ENCODE results near the gene TEDDM1. TPM values are rescaled to one million over a fixed set of nuclear protein-coding genes. Genes with fewer than 3 reads are reported as not detected.
A peak's percentile ranks its signal among the peaks of the same experiment; 100 is the strongest.

Gene TEDDM1
- total and polyA plus RNA-seq, 8 donors: 0.05 TPM; not detected in 7

- H3K4me3 ChIP-seq: no peak overlapping the region
- intact Hi-C loops (cut with DNase I): no loop called here
- WGBS, 2 donors: 37 to 45% methylated on average over 4 of the region's 4 CpGs
These were observed 44.0 kb upstream of the TEDDM1 start for GRCh38 chr1:182444497-182444896.

GRCh38 chr1:182442333-182442732, 41.9 kb upstream of the TEDDM1 start:
- TF ChIP-seq CTCF (IDR thresholded peaks at IDR 0.05): no peak
- Histone ChIP-seq H3K4me3 (no peak overlapping the region), H3K27me3 (no peaks in the 10 kb centered on the region), H3K9me3 (no peaks in the 10 kb centered on the region), H3K4me1 (no peaks in the 10 kb centered on the region), H3K36me3 (no peaks in the 10 kb centered on the region), H3K27ac (no peak overlapping the region)
- intact Hi-C loops (cut with DNase I): no loop called here
- WGBS, 2 donors: 87 to 96% methylated on average over 1 of the region's 1 CpG
- FAIRE-seq: no peak
- ATAC-seq: no peak
- DNase-seq: no peak

More at GRCh38 chr1:182444497-182444896, 44.0 kb upstream of the TEDDM1 start:
- DNase-seq (peak in 1 of 6 donors; percentile 2), ATAC-seq (peak in 3 of 4 donors; percentile 40 to 67 (median 64)), FAIRE-seq (no peak)
- TF ChIP-seq CTCF (IDR thresholded peaks at IDR 0.05): no peak
- Histone ChIP-seq H3K27ac (no peak overlapping the region), H3K27me3 (no peaks in the 10 kb centered on the region), H3K4me1 (no peaks in the 10 kb centered on the region), H3K9me3 (no peaks in the 10 kb centered on the region), H3K36me3 (no peaks in the 10 kb centered on the region)

- Histone ChIP-seq H3K27me3 (no peaks in the 10 kb centered on the region), H3K4me1 (no peaks in the 10 kb centered on the region), H3K9me3 (no peaks in the 10 kb centered on the region), H3K4me3 (no peak overlapping the region), H3K36me3 (no peaks in the 10 kb centered on the region), H3K27ac (no peak overlapping the region)
- ATAC-seq: no peak
- FAIRE-seq: no peak
- no peak for DNase-seq
- TF ChIP-seq CTCF (IDR thresholded peaks at IDR 0.05): no peak
- WGBS, 2 donors: 89 to 94% methylated on average over 3 of the region's 3 CpGs
- intact Hi-C loops (cut with DNase I): no loop called here
These were observed 41.3 kb upstream of the TEDDM1 start for GRCh38 chr1:182441719-182442118.

- no peak for FAIRE-seq
- Histone ChIP-seq H3K27ac (no peak overlapping the region), H3K36me3 (no peaks in the 10 kb centered on the region), H3K9me3 (no peaks in the 10 kb centered on the region), H3K4me3 (no peak overlapping the region), H3K4me1 (no peaks in the 10 kb centered on the region), H3K27me3 (no peaks in the 10 kb centered on the region)
- intact Hi-C loops (cut with DNase I): no loop called here
- 91 to 93% methylated on average over 1 of the region's 1 CpG for WGBS, 2 donors
- DNase-seq: no peak
- TF ChIP-seq CTCF (IDR thresholded peaks at IDR 0.05): no peak
- ATAC-seq: no peak
These were observed 37.9 kb upstream of the TEDDM1 start for GRCh38 chr1:182438326-182438725.

- H3K4me1 ChIP-seq: no peaks in the 10 kb centered on the region
- H3K4me3 ChIP-seq: no peak overlapping the region
- H3K27me3 ChIP-seq: no peaks in the 10 kb centered on the region
- no peak for TF ChIP-seq CTCF (IDR thresholded peaks at IDR 0.05)
- no peak for FAIRE-seq
- H3K9me3 ChIP-seq: no peaks in the 10 kb centered on the region
- 100% methylated on average over 1 of the region's 1 CpG for WGBS, 2 donors
- ATAC-seq: no peak
- H3K36me3 ChIP-seq: no peaks in the 10 kb centered on the region
- intact Hi-C loops (cut with DNase I): no loop called here
- DNase-seq: no peak
- no peak overlapping the region for H3K27ac ChIP-seq
These were observed 33.1 kb upstream of the TEDDM1 start for GRCh38 chr1:182433580-182433979.
